HepG2 (cell line): Measurements from ENCODE around the gene AHSG. TPM values are rescaled to one million over a fixed set of nuclear protein-coding genes. Genes with fewer than 3 reads are reported as not detected.
A peak's percentile ranks its signal among the peaks of the same experiment; 100 is the strongest.

Experiments
- GABPB1 ChIP-seq: IDR thresholded peaks from 2 replicates; pipeline ENCODE4 v1.6.1; 2016; ENCODE audit warnings: mild to moderate bottlenecking, missing genetic modification reagents, moderate library complexity, missing compliant biosample characterization
- IRF9 ChIP-seq: sonication (generic); formaldehyde crosslinking; IDR thresholded peaks from 2 replicates; pipeline ENCODE4 v1.8.0; 2022; ENCODE audit warnings: missing genetic modification reagents, mild to moderate bottlenecking, borderline replicate concordance
- ZNF318 ChIP-seq: sonication (generic); formaldehyde crosslinking; IDR thresholded peaks from 2 replicates; pipeline ENCODE4 v1.4.0; 2020; ENCODE audit warnings: mild to moderate bottlenecking, missing genetic modification reagents
- ZNF841 ChIP-seq: sonication (generic); formaldehyde crosslinking; IDR thresholded peaks from 2 replicates; pipeline ENCODE4 v1.8.1; 2023; ENCODE audit warnings: missing genetic modification reagents, borderline replicate concordance
- polyA plus RNA-seq, 8 experiments: library from polyadenylated mRNA; depleted of rRNA in 3 of 8; stranded (reverse) in 7 of 8; unstranded in 1 of 8; fragments of >200 nt; fragmentation: Illumina TruSeq in 4 of 8; extraction: Trizol in 4 of 8; gene quantifications; 2 replicates each; pipeline versions ENCODE4 v1.2.1 to v1.2.3, GENCODE V29; 2011 to 2016; ENCODE audit warnings: low read depth in 4 of 8, missing spikeins in 1 of 8, mixed read lengths in 1 of 8; ENCODE audit not compliant: insufficient read depth in 1 of 8
- total RNA-seq, 5 experiments: library from RNA; depleted of rRNA; stranded (reverse); fragments of >200 nt; fragmentation: Illumina TruSeq; extraction: Trizol; gene quantifications; 2 replicates each; pipeline ENCODE4 v1.2.3, GENCODE V29; 2016; ENCODE audit warnings: low read depth in 1 of 5
- TF ChIP-seq, protein P1 (sequence below): sonication (generic); formaldehyde crosslinking; IDR thresholded peaks from 2 replicates; pipeline ENCODE4 v1.5.0; 2020; ENCODE audit warnings: missing genetic modification reagents
- TF ChIP-seq, protein P2 (sequence below): sonication (generic); formaldehyde crosslinking; IDR thresholded peaks from 2 replicates; pipeline ENCODE4 v1.5.0; 2020; ENCODE audit warnings: mild to moderate bottlenecking, missing genetic modification reagents
- TF ChIP-seq, protein P3 (sequence below): sonication (generic); formaldehyde crosslinking; IDR thresholded peaks from 2 replicates; pipeline ENCODE4 v1.5.1; 2020; ENCODE audit warnings: missing genetic modification reagents, mild to moderate bottlenecking, borderline replicate concordance
- TF ChIP-seq, protein P4 (sequence below): sonication (generic); formaldehyde crosslinking; IDR thresholded peaks from 2 replicates; pipeline ENCODE4 v1.5.0; 2020; ENCODE audit warnings: missing genetic modification reagents

Gene AHSG
- total and polyA plus RNA-seq, 2 of the 13 experiments (the other 11 are each of a cell fraction or from before 2014, with no cell fraction given), result 2,043 to 19,152 TPM

GRCh38 chr3:186567072-186567921 lies 45.6 kb upstream of the AHSG start, which contains the start of gene TBCCD1 (continued):
- TF ChIP-seq, protein P1, sequence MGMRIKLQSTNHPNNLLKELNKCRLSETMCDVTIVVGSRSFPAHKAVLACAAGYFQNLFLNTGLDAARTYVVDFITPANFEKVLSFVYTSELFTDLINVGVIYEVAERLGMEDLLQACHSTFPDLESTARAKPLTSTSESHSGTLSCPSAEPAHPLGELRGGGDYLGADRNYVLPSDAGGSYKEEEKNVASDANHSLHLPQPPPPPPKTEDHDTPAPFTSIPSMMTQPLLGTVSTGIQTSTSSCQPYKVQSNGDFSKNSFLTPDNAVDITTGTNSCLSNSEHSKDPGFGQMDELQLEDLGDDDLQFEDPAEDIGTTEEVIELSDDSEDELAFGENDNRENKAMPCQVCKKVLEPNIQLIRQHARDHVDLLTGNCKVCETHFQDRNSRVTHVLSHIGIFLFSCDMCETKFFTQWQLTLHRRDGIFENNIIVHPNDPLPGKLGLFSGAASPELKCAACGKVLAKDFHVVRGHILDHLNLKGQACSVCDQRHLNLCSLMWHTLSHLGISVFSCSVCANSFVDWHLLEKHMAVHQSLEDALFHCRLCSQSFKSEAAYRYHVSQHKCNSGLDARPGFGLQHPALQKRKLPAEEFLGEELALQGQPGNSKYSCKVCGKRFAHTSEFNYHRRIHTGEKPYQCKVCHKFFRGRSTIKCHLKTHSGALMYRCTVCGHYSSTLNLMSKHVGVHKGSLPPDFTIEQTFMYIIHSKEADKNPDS (CRISPR knock-in tag), result no peak
- peak; percentile 76 for TF ChIP-seq GABPB1 (CRISPR knock-in tag)
- TF ChIP-seq ZNF841 (CRISPR knock-in tag), result no peak
- TF ChIP-seq, protein P2, sequence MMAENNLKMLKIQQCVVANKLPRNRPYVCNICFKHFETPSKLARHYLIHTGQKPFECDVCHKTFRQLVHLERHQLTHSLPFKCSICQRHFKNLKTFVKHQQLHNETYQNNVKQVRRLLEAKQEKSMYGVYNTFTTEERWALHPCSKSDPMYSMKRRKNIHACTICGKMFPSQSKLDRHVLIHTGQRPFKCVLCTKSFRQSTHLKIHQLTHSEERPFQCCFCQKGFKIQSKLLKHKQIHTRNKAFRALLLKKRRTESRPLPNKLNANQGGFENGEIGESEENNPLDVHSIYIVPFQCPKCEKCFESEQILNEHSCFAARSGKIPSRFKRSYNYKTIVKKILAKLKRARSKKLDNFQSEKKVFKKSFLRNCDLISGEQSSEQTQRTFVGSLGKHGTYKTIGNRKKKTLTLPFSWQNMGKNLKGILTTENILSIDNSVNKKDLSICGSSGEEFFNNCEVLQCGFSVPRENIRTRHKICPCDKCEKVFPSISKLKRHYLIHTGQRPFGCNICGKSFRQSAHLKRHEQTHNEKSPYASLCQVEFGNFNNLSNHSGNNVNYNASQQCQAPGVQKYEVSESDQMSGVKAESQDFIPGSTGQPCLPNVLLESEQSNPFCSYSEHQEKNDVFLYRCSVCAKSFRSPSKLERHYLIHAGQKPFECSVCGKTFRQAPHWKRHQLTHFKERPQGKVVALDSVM (CRISPR knock-in tag), result peak; percentile 50; the same call in 1 of the 2 replicates
- no peak for TF ChIP-seq ZNF318 (CRISPR knock-in tag)
- TF ChIP-seq, protein P3, sequence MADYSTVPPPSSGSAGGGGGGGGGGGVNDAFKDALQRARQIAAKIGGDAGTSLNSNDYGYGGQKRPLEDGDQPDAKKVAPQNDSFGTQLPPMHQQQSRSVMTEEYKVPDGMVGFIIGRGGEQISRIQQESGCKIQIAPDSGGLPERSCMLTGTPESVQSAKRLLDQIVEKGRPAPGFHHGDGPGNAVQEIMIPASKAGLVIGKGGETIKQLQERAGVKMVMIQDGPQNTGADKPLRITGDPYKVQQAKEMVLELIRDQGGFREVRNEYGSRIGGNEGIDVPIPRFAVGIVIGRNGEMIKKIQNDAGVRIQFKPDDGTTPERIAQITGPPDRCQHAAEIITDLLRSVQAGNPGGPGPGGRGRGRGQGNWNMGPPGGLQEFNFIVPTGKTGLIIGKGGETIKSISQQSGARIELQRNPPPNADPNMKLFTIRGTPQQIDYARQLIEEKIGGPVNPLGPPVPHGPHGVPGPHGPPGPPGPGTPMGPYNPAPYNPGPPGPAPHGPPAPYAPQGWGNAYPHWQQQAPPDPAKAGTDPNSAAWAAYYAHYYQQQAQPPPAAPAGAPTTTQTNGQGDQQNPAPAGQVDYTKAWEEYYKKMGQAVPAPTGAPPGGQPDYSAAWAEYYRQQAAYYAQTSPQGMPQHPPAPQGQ (CRISPR knock-in tag), result no peak
- 0 out of 2 replicates have a peak, but pooled peaks have one; percentile 51 for TF ChIP-seq IRF9 (CRISPR knock-in tag)
- TF ChIP-seq, protein P4, sequence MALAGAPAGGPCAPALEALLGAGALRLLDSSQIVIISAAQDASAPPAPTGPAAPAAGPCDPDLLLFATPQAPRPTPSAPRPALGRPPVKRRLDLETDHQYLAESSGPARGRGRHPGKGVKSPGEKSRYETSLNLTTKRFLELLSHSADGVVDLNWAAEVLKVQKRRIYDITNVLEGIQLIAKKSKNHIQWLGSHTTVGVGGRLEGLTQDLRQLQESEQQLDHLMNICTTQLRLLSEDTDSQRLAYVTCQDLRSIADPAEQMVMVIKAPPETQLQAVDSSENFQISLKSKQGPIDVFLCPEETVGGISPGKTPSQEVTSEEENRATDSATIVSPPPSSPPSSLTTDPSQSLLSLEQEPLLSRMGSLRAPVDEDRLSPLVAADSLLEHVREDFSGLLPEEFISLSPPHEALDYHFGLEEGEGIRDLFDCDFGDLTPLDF (CRISPR knock-in tag), result no peak; the same call in 1 of the 2 replicates
